ENCODE data around the gene MT1G. TPM values are rescaled to one million over a fixed set of nuclear protein-coding genes. Genes with fewer than 3 reads are reported as not detected.
"Not testable (repeated sequence)": the region's sequence is repeated elsewhere in the genome, so short reads cannot be mapped to it uniquely, and the experiment has no call there.

The MT1G gene
- total RNA-seq, 1 experiment from 2014 or later, result 2.9 TPM

DNA sequence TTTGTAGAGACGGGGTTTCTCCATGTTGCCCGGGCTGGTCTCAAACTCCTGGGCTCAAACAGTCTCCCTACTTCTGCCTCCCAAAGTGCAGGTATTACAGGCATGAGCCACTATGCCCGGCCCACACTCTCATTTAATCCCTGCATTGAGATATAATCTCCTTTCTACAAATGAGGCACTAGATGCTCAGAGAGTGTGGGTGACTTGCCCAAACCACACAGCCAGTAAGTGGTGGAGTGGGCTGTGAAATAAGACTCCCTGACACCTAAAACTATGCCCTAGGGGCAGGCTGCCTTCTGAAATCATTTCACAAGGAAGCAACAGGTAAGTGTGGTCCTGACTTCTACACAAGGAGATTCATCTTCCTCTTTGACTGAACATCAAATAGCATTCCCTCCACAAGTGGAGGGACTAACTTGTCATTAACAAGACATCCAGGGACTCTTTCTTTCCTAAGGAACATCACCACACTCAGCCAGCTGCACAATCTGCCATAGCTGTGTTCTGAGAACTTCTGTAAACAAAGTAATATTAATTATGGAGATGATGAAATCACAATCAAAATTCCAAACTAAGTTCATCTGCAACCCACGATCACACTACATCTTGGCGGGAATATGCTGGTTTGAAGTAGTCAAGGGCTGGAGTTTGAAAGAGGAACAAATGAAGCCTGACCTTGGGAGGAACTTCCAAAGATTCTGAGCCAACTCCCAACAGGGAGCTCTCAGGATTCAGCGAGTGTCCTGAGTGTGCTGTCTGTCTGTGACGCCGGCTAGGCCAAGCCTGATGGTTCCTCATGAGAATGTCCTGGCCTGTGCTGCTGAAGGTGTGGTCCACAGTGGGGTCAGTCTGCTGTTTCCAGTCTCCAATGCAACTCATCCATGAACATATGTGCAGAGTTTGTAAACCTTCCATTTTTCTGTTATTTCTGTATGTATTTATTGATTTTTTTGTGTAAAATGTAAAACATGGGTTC is 2.3 kb downstream of the MT1G start:
- DNase-seq (ENCODE audit: low read depth), result not testable (repeated sequence)

DNA sequence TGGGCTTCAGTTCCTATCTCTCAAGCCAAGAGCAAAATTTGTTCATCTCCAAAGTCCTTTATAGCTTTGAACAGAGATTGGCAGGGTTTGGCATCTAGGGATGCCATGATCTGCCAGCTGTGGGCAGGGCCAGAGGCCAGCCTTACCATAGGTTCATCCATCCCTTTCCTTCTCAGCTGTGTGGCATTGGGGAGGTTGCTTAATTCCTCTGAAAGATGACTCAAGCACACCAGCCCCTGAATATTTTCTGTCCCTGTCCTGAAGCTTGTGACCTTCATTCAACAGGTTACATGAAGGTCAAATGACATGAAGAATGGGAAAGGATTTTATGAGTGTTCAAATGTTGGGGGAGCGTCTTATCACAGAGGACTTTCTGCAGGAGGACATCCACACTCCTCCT is 3.4 kb downstream of the MT1G start:
- no peak for DNase-seq (ENCODE audit: low read depth)

DNA sequence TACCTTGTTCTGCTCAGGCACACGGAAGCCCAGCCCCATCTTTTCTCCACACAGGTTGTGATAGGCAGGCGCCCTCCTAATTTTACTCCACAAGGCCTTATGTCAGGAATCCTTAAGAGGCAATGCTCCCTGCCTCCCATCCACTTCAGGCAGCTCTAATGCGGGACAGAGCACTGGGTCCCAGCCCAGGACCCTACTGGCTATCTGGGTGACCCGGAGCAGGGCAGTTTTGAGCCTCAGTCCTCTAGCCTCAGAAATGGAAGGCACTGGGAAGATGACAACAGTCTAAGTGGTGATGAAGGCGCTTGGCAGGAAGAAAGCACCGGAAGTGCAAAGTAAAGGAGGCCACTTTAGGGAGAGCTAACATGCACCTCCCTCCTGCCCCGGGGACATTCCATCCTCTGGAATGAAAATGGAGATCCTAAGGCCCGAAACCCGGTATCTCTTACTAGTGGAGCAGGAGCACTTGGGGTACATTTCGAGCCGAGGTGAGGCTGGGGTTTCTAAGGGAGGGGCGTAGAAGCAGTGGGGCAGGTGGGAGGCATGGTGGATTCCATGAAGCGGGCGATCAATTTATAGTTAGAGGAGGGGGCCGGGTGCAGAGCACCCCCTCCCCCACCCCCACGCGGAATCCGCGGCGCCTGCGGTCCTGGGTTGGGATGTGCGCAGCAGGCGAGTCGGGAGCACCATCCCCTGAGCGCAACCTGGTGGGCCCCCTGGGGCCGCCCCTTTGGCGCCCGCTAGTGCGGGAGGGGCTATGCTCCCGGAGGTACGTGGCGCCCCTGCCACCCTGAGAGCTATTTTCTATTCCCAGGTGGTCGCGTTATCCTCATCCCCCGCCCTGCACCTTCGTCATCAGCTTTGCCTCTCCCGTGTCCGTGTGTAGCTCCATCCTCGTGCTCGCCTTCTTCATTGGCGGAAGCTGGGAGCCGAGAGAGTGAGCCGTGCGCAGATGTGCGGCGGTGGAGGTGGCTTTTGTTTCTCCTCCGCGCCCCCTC is 5.2 kb downstream of the MT1G start:
- DNase-seq (ENCODE audit: low read depth), result no peak

DNA sequence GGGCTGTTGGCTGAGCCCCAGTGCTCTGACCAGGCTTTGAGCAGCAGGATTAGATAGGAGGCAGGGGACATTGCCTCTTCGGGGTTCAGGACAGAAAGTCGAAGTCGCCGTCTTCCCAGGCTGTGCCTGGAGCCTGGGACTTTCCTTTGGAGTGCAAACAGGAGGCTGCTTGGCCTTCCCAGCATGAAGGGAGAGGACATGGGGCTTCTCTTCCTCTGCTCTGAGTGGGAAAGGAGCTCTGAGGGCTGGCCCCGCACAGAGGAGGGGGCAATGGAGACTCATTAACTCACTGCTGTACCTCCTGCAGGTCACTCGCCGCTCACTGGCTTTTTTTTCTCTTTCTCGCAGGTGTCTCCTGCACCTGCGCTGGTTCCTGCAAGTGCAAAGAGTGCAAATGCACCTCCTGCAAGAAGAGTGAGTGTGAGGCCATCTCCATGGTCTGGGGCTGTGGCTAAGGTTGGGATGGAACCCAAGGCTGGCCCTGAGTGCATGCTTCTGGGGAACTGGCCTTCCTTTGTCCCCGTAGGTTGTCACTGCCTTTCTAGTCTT is 9.5 kb downstream of the MT1G start:
- no peak for DNase-seq (ENCODE audit: low read depth)

DNA sequence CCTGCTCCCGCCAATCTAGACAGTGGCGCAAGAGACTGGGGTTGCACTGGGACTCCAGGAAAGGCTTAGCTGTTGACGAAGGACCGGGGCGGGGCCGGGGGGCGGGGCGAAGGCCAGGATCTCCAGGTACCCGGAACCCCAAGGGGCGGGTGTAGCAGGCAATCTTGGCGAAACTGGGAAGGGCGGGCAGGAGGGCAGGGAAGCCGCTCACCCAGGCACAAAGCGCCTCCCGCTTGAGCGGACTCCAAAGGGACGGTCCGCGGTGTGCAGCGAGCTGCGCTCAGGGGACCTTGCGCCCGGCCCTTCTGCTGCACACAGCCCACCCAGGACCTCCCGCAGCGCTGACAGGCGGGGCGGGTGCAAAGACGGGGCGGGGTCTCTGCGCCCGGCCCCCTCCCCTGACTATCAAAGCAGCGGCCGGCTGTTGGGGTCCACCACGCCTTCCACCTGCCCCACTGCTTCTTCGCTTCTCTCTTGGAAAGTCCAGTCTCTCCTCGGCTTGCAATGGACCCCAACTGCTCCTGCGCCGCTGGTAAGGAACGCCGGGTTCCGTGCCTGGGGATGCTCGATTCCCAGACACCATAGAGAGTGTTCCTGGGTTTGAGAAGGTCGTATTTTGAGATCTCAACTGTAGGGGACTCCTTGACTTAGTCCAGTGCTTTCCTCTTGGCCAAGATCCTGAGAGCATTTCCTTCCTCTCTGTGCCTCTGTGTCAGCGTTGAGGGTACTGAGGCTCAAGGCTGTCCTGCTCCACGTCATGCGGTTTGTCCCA is 10.1 kb downstream of the MT1G start, which contains the start of gene MT1F:
MT1F (plus strand) TSS at position 405 of the 772 bp plus-strand sequence; CDS start at position 505, 100 bp downstream.
- peak; percentile 79 for DNase-seq (ENCODE audit: low read depth)

DNA sequence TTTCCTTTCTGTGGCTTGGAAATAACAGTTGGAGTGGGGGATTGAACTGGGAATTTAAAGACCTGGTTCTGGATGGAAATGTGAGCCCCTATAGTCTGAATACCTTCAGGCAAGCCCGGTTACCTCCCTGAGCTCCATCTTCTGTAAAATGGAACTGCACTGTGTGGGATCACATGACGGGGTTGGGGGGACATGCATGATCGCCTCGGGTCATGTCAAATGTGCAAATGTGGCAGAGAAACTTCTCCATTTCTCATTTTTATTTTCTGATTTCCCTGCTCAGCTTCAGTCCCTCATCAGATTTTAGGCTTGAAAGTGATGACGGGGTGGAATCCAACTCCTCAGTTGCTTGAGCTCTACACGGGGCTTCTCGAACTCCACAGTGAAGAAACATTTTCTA is 14.6 kb downstream of the MT1G start:
- DNase-seq (ENCODE audit: low read depth), result no peak

DNA sequence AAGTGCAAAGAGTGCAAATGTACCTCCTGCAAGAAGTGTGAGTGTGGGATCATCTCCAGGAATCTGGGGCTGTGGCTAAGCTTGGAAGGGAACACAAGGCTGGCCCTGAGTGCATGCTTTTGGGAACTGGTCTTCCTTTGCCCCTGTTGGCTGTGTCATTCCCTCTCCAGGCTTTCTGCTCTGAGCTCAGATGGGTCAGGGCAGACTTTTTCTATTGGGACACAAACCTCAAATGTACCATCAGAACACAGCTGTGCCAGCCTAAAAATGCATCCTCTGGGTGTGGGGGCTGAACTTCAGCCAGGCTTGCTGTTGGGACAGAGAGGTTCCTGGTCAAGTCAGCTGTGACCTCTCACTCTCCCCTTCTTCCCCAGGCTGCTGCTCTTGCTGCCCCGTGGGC is 15.3 kb downstream of the MT1G start:
- DNase-seq (ENCODE audit: low read depth), result no peak

DNA sequence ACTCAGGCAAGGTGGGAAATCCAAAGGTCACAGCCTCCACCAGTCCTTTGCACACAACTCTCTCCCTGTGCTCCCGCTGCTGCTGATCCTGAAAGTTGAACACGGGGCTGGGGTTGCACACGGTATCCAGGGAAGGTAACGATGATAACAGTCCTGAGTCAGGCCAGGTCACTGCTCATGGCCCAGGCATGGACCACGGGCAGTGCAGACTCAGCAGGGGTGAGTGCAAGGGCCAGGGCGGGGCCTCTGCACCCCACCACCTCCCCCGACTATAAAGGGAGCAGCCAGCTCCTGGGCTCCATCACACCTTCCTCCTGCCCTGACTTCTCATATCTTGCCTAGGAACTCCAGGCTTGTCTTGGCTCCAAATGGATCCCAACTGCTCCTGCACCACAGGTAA is 16.3 kb downstream of the MT1G start, which contains the start of gene MT1B:
MT1B (plus strand) TSS at position 301 of the 400 bp plus-strand sequence; CDS start at position 369, 68 bp downstream.
- DNase-seq (ENCODE audit: low read depth), result no peak

DNA sequence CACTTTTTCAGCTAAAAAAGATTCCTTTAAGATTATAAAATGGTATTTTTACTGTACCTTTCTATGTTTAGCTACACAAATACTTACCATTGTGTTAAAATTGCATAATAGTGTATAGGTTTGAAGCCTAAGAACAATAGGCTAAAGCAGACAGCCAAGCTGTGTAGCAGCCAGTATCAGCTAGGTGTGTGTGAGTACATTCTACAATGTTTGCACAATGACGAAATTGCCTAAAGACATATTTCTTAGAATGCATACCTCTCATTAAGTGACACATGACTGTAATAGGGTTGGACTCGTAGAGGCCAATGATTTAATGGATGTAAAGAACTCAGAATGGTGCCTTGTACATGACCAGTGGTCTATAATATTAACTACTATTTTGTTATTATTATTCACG is 18.0 kb downstream of the MT1G start:
- no peak for DNase-seq (ENCODE audit: low read depth)

DNA sequence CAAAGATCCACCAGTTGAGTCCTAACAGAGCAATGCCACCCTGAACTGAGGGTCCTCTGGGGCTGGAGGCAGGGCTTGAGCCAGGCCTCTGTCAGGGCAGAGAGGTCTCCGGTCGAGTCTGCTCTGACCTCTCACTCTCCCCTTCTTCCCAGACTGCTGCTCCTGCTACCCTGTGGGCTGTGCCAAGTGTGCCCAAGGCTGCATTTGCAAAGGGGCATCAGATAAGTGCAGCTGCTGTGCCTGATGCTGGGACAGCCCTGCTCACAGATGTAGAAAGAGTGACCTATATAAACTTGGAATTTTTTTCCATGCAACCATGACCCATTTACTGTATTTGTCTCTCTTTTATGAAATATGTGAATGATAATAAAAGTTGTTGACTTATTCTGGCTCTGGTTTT is 18.6 kb downstream of the MT1G start:
- DNase-seq (ENCODE audit: low read depth), result no peak

DNA sequence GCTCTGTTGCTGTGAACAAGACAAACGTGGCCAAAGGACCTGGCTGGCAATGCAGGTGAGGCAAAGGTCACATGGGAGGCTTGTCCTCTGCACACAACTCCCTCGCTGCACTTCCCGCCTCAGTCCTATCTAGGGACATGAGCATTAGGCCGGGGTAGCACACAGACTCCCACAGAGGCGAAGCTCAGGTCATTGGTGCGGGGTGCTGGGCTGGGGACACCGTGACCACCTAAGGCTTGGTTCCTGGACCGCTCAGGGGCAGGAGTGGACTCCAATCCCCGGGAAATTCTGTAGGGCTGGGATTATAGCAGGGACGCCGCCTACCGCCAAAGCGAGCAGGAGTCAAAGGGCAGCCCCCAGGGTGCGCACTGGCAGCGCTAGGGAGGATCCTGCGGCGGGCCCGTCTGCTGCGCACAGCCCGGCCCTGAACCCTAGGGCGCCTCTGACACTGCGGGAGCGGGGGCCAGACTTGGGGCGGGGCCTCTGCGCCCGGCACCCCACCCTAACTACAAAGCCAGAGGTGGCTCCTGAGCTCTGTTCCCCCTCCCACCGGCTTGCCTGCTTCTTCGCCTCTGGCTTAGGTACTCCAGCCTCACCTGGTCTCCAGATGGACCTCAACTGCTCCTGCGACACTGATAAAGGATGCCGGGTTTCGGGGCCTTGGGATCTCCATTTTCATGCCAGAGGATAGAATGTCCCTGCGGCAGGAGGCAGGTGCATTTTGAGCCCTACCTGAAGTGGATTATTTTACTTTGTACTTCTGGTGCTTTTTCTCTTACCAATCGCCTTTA is 20.0 kb downstream of the MT1G start:
- no peak for DNase-seq (ENCODE audit: low read depth)

DNA sequence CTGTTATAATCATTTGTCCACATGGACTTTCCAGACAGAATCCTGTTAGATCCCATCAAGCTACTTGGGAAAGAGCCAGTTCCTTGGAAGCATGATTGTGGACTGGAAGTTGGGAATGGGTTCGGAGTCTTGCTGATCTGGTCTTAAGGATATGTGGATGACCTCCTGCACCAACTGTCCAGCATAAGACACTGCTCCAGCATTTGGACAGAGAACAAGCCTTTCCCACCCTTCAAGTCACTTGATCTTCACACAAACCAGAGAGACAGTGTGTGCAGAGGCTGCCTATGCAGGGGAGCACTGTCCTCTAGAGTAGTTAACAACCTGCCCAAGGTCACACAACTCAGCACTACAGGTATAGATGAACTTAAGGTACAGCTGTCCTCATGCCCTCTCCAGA is 22.0 kb downstream of the MT1G start:
- DNase-seq (ENCODE audit: low read depth), result no peak

DNA sequence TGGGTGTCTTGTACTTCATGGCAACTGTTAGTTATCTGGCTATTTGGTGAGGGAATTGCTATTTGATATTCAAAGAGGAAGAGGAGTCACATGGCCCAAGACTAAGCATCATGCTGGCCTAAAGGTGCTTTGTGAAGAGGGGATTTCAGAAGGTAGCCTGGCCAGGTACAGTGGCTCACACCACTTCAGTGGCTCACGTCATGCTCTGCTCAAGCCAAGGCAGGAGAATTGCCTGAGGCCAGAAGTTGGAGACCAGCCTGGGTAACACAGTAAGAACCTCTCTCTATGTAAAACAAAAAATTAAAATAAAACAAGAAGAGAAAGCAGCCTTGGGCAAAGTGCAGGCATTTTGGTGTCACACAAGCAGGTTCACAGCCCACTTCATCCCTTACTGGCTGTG is 22.6 kb downstream of the MT1G start:
- no peak for DNase-seq (ENCODE audit: low read depth)

DNA sequence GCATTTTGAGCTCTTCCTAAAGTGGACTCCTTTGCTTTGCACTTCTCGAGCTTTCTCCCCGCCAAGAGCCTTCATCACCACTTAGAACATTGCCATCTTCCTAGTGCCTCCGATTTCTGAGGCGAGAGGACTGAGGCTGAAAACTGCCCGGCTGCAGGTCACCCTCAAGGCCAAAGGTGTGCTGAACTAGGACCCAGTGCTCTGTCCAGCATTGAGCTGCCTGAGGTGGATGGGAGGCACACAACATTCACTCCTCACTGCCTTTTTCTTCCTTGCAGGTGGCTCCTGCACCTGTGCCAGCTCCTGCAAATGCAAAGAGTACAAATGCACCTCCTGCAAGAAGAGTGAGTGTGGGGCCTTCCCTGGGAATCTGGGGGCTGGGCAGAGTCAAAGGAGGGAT is 24.0 kb downstream of the MT1G start:
- no peak for DNase-seq (ENCODE audit: low read depth)

DNA sequence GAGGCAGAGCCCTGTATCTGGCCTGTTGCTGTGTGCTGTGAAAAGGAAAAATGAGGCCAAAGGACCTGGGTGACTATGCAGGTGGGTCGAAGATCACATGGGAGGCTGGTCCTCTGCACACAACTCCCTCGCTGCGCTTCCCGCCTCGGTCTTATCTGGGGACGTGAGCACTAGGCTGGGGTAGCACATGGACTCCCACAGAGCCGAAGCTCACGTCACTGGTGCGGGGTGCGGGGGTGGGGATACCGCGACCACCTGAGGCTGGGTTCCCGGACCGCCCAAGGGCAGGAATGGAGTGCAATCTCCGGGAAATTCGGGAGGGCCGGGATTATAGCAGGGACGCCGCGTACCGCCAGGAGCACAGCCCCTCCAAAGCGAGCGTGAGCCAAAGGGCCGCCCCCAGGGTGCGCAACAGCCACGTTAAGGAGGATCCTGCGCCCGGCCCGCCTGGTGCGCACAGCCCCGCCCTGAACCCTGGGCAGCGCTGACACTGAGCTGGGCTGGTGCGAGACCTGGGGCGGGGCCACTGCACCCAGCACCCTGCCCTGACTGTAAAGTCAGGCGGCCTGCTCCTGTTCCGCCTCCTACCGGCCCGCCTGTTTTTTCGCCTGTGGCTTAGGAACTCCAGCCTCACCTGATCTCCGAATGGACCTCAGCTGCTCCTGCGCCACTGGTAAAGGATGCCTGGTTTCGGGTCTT is 24.6 kb downstream of the MT1G start:
- peak; percentile 31 for DNase-seq (ENCODE audit: low read depth)

DNA sequence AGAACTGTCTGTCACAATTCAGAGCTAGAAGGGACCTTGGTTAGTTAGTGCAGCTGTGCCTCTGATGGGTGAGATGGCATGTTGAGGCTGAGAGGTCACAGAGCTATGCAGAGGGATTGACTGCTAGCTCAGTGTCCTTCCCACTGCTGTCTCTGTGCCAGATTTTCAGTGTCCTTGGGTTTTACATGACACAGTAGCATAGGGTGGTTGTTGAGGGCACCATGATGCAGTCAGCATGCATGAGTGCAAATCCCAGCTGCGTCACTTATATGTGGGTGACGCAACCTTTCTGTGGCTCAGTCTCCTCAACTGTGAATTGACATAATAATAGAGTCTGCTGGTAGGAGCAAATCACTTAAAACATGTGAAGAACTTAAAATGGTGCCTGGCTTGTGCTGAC is 26.7 kb downstream of the MT1G start:
- DNase-seq (ENCODE audit: low read depth), result no peak

DNA sequence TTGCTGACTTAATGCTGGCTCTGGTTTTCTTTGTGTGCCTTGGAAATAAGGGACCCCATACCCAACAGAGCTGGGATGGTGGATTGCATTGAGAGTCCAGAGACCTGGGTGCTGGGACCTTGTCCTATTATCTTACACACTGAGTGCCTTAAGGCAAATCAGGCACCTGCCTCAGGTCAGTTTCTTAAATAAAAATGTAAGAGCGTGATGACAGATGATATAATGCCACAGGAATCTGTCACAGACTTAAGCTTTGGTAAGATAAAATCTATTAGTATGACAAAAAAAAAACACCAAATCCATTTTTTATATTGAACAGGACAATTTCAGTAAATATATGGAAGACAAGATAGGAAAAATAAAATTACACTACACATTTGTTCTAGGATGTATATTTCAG is 27.8 kb downstream of the MT1G start:
- DNase-seq (ENCODE audit: low read depth), result no peak

DNA sequence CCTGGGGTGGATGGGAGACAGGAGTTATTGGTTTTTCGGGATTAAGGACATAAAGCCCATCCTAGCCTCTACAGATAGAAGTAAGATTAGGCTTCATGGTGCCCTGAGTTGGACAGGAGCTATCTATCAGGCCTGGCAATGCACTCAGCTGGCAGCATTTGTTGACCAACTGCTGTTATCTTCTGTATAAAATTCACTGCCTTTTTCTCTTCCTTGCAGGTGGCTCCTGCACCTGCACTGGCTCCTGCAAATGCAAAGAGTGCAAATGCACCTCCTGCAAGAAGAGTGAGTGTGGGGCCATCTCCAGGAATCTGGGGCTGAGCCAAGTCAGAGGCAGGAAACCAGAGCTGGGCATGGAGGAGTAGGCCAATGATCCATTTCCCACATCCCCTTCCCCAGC is 28.8 kb downstream of the MT1G start:
- no peak for DNase-seq (ENCODE audit: low read depth)
